ENCODE data around the gene FAM131A. TPM values are rescaled to one million over a fixed set of nuclear protein-coding genes. Genes with fewer than 3 reads are reported as not detected.

The FAM131A gene
- total and polyA plus RNA-seq, 10 of the 15 experiments (the other 5 are each of a cell fraction or from before 2014, with no cell fraction given) = 0.31 to 4.5 (median 1.5) TPM

GRCh38 chr3:184335661-184336546, 1.5 kb upstream of the FAM131A start (continued):
- TF ChIP-seq YY1 (IDR thresholded peaks at IDR 0.05; ENCODE audit: low read depth, low read length) (peak; percentile 40), ZBTB40 (IDR thresholded peaks at IDR 0.05; ENCODE audit: borderline replicate concordance) (no peak), ESRRA (IDR thresholded peaks at IDR 0.05; ENCODE audit: low read length) (no peak), NR2F1 (conservative IDR thresholded peaks at IDR 0.05) (no peak), SMAD1 (IDR thresholded peaks at IDR 0.05; ENCODE audit: low read depth, partially characterized antibody) (no peak), NRF1 (conservative IDR thresholded peaks at IDR 0.05; ENCODE audit: low read depth, low read length) (no peak), MTA3 (IDR thresholded peaks at IDR 0.05; ENCODE audit: borderline replicate concordance, low read length) (peak; percentile 81; the same call in 1 of the 2 replicates), RFX5 (IDR thresholded peaks at IDR 0.05; ENCODE audit: low read depth, low read length) (0 out of 2 replicates have a peak, but pooled peaks have one; percentile 9), PAX5 (IDR thresholded peaks at IDR 0.05; ENCODE audit: borderline replicate concordance, low read depth, low read length) (peak; percentile 90), IRF4 (IDR thresholded peaks at IDR 0.05; ENCODE audit: low read depth, low read length) (no peak), BMI1 (IDR thresholded peaks at IDR 0.05; ENCODE audit: borderline replicate concordance) (no peak), BCL3 (IDR thresholded peaks at IDR 0.05; ENCODE audit: borderline replicate concordance, insufficient read depth, low read depth, low read length, poor library complexity, severe bottlenecking) (no peak), BCLAF1 (IDR thresholded peaks at IDR 0.05) (no peak), CBX3 (IDR thresholded peaks at IDR 0.05; ENCODE audit: borderline replicate concordance, low read depth) (no peak)
- TF ChIP-seq, protein P1, sequence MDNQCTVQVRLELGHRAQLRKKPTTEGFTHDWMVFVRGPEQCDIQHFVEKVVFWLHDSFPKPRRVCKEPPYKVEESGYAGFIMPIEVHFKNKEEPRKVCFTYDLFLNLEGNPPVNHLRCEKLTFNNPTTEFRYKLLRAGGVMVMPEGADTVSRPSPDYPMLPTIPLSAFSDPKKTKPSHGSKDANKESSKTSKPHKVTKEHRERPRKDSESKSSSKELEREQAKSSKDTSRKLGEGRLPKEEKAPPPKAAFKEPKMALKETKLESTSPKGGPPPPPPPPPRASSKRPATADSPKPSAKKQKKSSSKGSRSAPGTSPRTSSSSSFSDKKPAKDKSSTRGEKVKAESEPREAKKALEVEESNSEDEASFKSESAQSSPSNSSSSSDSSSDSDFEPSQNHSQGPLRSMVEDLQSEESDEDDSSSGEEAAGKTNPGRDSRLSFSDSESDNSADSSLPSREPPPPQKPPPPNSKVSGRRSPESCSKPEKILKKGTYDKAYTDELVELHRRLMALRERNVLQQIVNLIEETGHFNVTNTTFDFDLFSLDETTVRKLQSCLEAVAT (IDR thresholded peaks at IDR 0.05) = no peak
- TF ChIP-seq, protein P2, sequence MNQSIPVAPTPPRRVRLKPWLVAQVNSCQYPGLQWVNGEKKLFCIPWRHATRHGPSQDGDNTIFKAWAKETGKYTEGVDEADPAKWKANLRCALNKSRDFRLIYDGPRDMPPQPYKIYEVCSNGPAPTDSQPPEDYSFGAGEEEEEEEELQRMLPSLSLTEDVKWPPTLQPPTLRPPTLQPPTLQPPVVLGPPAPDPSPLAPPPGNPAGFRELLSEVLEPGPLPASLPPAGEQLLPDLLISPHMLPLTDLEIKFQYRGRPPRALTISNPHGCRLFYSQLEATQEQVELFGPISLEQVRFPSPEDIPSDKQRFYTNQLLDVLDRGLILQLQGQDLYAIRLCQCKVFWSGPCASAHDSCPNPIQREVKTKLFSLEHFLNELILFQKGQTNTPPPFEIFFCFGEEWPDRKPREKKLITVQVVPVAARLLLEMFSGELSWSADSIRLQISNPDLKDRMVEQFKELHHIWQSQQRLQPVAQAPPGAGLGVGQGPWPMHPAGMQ (IDR thresholded peaks at IDR 0.05; ENCODE audit: borderline replicate concordance) = no peak
- TF ChIP-seq, protein P3, sequence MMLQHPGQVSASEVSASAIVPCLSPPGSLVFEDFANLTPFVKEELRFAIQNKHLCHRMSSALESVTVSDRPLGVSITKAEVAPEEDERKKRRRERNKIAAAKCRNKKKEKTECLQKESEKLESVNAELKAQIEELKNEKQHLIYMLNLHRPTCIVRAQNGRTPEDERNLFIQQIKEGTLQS (IDR thresholded peaks at IDR 0.05; ENCODE audit: borderline replicate concordance, extremely low read depth, low read depth, low read length) = no peak
